GM12878 (cell line): Measurements from ENCODE around the gene DHX16. TPM values are rescaled to one million over a fixed set of nuclear protein-coding genes. Genes with fewer than 3 reads are reported as not detected.

Source experiments
- BHLHE40 ChIP-seq, 2 experiments: fragments of 450-650 bp in 1 of 2; IDR thresholded peaks; 2 replicates each; pipeline ENCODE4 v1.6.1; 2011 to 2017; ENCODE audit warnings: low read depth in 2 of 2, borderline replicate concordance in 1 of 2, improper control_type of control experiment in 1 of 2, low read length in 1 of 2, mild to moderate bottlenecking in 1 of 2
- BMI1 ChIP-seq: fragments of 450-650 bp; IDR thresholded peaks from 2 replicates; pipeline ENCODE4 v1.6.1; 2016; ENCODE audit warnings: mild to moderate bottlenecking, moderate library complexity, borderline replicate concordance
- CHD1 ChIP-seq: IDR thresholded peaks from 2 replicates; pipeline ENCODE4 v1.6.1; 2012; ENCODE audit warnings: low read depth, low read length, improper control_type of control experiment
- EP300 ChIP-seq, 2 experiments: fragments of 150-350 bp in 1 of 2; IDR thresholded peaks; 2 replicates each; pipeline ENCODE4 v1.6.1; 2011 to 2012; ENCODE audit warnings: low read depth in 2 of 2, low read length in 2 of 2, borderline replicate concordance in 1 of 2, improper control_type of control experiment in 1 of 2, inconsistent platforms in 1 of 2; ENCODE audit not compliant: control insufficient read depth in 1 of 2
- ESRRA ChIP-seq: IDR thresholded peaks from 2 replicates; pipeline ENCODE4 v1.6.1; 2012; ENCODE audit warnings: mild to moderate bottlenecking, low read length, improper control_type of control experiment
- FOXM1 ChIP-seq: IDR thresholded peaks from 2 replicates; pipeline ENCODE4 v1.6.1; 2012; ENCODE audit warnings: low read depth, mild to moderate bottlenecking, inconsistent platforms, low read length, moderate library complexity
- MTA3 ChIP-seq: IDR thresholded peaks from 2 replicates; pipeline ENCODE4 v1.6.1; 2012; ENCODE audit warnings: low read length, inconsistent platforms, borderline replicate concordance
- NRF1 ChIP-seq: conservative IDR thresholded peaks from 2 replicates; pipeline ENCODE4 v1.6.1; 2011; ENCODE audit warnings: mild to moderate bottlenecking, low read depth, low read length, improper control_type of control experiment
- PAX5 ChIP-seq: IDR thresholded peaks from 2 replicates; pipeline ENCODE4 v1.6.1; 2011; ENCODE audit warnings: low read depth, low read length, borderline replicate concordance
- PML ChIP-seq: IDR thresholded peaks from 2 replicates; pipeline ENCODE4 v1.6.1; 2012; ENCODE audit warnings: low read length, inconsistent platforms
- POLR2A ChIP-seq: IDR thresholded peaks from 2 replicates; pipeline ENCODE4 v1.6.1; 2011; ENCODE audit warnings: low read depth, mild to moderate bottlenecking, low read length
- POLR2AphosphoS2 ChIP-seq: IDR thresholded peaks from 2 replicates; pipeline ENCODE4 v1.6.1; 2011; ENCODE audit warnings: low read depth, mild to moderate bottlenecking, low read length, improper control_type of control experiment, moderate library complexity
- POLR2AphosphoS5 ChIP-seq: IDR thresholded peaks from 2 replicates; pipeline ENCODE4 v1.6.1; 2011; ENCODE audit warnings: mild to moderate bottlenecking, low read length, inconsistent platforms
- RCOR1 ChIP-seq: conservative IDR thresholded peaks from 2 replicates; pipeline ENCODE4 v1.6.1; 2012; ENCODE audit warnings: low read depth, low read length, improper control_type of control experiment
- SIN3A ChIP-seq: IDR thresholded peaks from 2 replicates; pipeline ENCODE4 v1.6.1; 2012; ENCODE audit warnings: low read depth, low read length, improper control_type of control experiment
- SIX5 ChIP-seq: IDR thresholded peaks from 2 replicates; pipeline ENCODE4 v1.6.1; 2011; ENCODE audit warnings: mild to moderate bottlenecking, low read depth, low read length, moderate library complexity; ENCODE audit not compliant: severe bottlenecking
- SMAD5 ChIP-seq: IDR thresholded peaks from 2 replicates; pipeline ENCODE4 v1.6.1; 2016; ENCODE audit warnings: antibody characterized with exemption, low read depth
- SREBF1 ChIP-seq: IDR thresholded peaks from 2 replicates; pipeline ENCODE4 v1.6.1; 2012; ENCODE audit warnings: mild to moderate bottlenecking, low read length
- TAF1 ChIP-seq: IDR thresholded peaks from 2 replicates; pipeline ENCODE4 v1.6.1; 2011; ENCODE audit warnings: mild to moderate bottlenecking, low read depth, low read length, borderline replicate concordance
- TARDBP ChIP-seq: IDR thresholded peaks from 2 replicates; pipeline ENCODE4 v1.6.1; 2016; ENCODE audit warnings: borderline replicate concordance
- TCF7 ChIP-seq: IDR thresholded peaks from 2 replicates; pipeline ENCODE4 v1.6.1; 2014; ENCODE audit warnings: antibody characterized with exemption, borderline replicate concordance
- YBX1 ChIP-seq: fragments of 450-650 bp; IDR thresholded peaks from 2 replicates; pipeline ENCODE4 v1.6.1; 2016; ENCODE audit warnings: antibody characterized with exemption
- ZNF217 ChIP-seq: fragments of 450-650 bp; IDR thresholded peaks from 2 replicates; pipeline ENCODE4 v1.6.1; 2017; ENCODE audit warnings: antibody characterized with exemption, mild to moderate bottlenecking
- ZSCAN29 ChIP-seq: fragments of 450-650 bp; IDR thresholded peaks from 2 replicates; pipeline ENCODE4 v1.6.1; 2017; ENCODE audit warnings: mild to moderate bottlenecking, moderate library complexity
- polyA plus RNA-seq, 11 experiments: library from polyadenylated mRNA; depleted of rRNA in 4 of 11; unstranded in 6 of 11; stranded (reverse) in 5 of 11; fragments of >200 nt; fragmentation: Nextera tagmentation in 4 of 11; fragmentation: Illumina TruSeq in 1 of 11; extraction: Ambion mirVana in 4 of 11; extraction: Trizol in 1 of 11; gene quantifications; 1 replicate in 1 of 11; 2 replicates in 10 of 11; pipeline versions ENCODE4 v1.2.1 to v1.2.3, GENCODE V29; 2011 to 2016; ENCODE audit warnings: inconsistent platforms in 2 of 11, missing spikeins in 2 of 11, low read depth in 1 of 11
- total RNA-seq, 4 experiments: library from RNA; depleted of rRNA in 3 of 4; stranded (reverse); fragments of >200 nt in 3 of 4; fragmentation: Illumina TruSeq in 1 of 4; extraction: Trizol in 1 of 4; gene quantifications; 2 replicates each; pipeline versions ENCODE4 v1.2.1 to v1.2.3, GENCODE V29; 2013 to 2021
- TF ChIP-seq, protein P1 (sequence below): IDR thresholded peaks from 2 replicates; pipeline ENCODE4 v1.6.1; 2012; ENCODE audit warnings: low read depth, low read length, improper control_type of control experiment
- TF ChIP-seq, protein P2 (sequence below): fragments of 150-350 bp; IDR thresholded peaks from 2 replicates; pipeline ENCODE4 v1.6.1; 2014; ENCODE audit warnings: mild to moderate bottlenecking, low read depth, low read length

DHX16 gene
- total and polyA plus RNA-seq, 10 of the 15 experiments (the other 5 are each of a cell fraction or from before 2014, with no cell fraction given): 10.1 to 41.4 (median 38.3) TPM

- TF ChIP-seq, protein P1, sequence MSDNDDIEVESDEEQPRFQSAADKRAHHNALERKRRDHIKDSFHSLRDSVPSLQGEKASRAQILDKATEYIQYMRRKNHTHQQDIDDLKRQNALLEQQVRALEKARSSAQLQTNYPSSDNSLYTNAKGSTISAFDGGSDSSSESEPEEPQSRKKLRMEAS: no peak
- TF ChIP-seq BHLHE40 (IDR thresholded peaks at IDR 0.05; ENCODE audit: borderline replicate concordance in 1 of 2, low read depth in 2 of 2, low read length in 1 of 2) (no peak), SREBF1 (no peak), ESRRA (no peak), SIX5 (no peak), TARDBP (peak; percentile 70; the same call in 1 of the 2 replicates), BMI1 (peak; percentile 49; the same call in 1 of the 2 replicates), CHD1 (no peak), ZSCAN29 (no peak), MTA3 (peak; percentile 41), POLR2AphosphoS2 (peak; percentile 21; the same call in 1 of the 2 replicates), TCF7 (0 out of 2 replicates have a peak, but pooled peaks have one; percentile 9), SIN3A (no peak), YBX1 (no peak), RCOR1 (0 out of 2 replicates have a peak, but pooled peaks have one; percentile 61), PAX5 (no peak), PML (no peak), NRF1 (no peak), POLR2A (peak; percentile 74), TAF1 (no peak), ZNF217 (no peak), SMAD5 (peak; percentile 62; the same call in 1 of the 2 replicates), EP300 (IDR thresholded peaks at IDR 0.05; ENCODE audit: borderline replicate concordance in 1 of 2, control insufficient read depth in 1 of 2, low read depth in 2 of 2, low read length in 2 of 2) (no peak), POLR2AphosphoS5 (peak; percentile 72), FOXM1 (peak; percentile 24; the same call in 1 of the 2 replicates)
- TF ChIP-seq, protein P2, sequence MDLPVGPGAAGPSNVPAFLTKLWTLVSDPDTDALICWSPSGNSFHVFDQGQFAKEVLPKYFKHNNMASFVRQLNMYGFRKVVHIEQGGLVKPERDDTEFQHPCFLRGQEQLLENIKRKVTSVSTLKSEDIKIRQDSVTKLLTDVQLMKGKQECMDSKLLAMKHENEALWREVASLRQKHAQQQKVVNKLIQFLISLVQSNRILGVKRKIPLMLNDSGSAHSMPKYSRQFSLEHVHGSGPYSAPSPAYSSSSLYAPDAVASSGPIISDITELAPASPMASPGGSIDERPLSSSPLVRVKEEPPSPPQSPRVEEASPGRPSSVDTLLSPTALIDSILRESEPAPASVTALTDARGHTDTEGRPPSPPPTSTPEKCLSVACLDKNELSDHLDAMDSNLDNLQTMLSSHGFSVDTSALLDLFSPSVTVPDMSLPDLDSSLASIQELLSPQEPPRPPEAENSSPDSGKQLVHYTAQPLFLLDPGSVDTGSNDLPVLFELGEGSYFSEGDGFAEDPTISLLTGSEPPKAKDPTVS: no peak
These were observed 58.6 kb downstream of the DHX16 start (continued) for GRCh38 chr6:30614044-30614842.
